Motor neuron (in vitro differentiated cells): ENCODE measurements around the gene HK2. TPM values are rescaled to one million over a fixed set of nuclear protein-coding genes. Genes with fewer than 3 reads are reported as not detected.
A peak's percentile ranks its signal among the peaks of the same experiment; 100 is the strongest.
"Not testable (repeated sequence)": the region's sequence is repeated elsewhere in the genome, so short reads cannot be mapped to it uniquely, and the experiment has no call there.

Experiments used
- ATAC-seq, 8 experiments: fragments of 200-7000 bp; cut with Tn5 transposase; replicated peaks in 6 of 8; 2 replicates each; pipeline ENCODE4 v1.8.0; 2021; ENCODE audit warnings: mild to moderate bottlenecking in 8 of 8, moderate library complexity in 8 of 8
- H3K27ac ChIP-seq, 2 donors: fragments of 250-450 bp; sonication (Bioruptor Pico); 2 replicates each; pipeline ENCODE4 v1.9.0; 2021; ENCODE audit warnings: antibody characterized with exemption in 2 of 2, mild to moderate bottlenecking in 2 of 2, moderate library complexity in 1 of 2
- H3K4me1 ChIP-seq, 2 donors: fragments of 250-450 bp; sonication (Bioruptor Pico); replicated peaks in 1 of 2; 2 replicates each; pipeline ENCODE4 v1.6.1; 2021; ENCODE audit warnings: antibody characterized with exemption in 2 of 2, mild to moderate bottlenecking in 2 of 2, moderate library complexity in 1 of 2
- H3K4me3 ChIP-seq, 5 donors: fragments of 250-450 bp; sonication (Bioruptor Pico); 2 replicates each; pipeline ENCODE4 v1.9.0; 2021; ENCODE audit warnings: antibody characterized with exemption in 5 of 5, mild to moderate bottlenecking in 5 of 5, moderate library complexity in 4 of 5
- WGBS, 10 experiments: fragments of 450-650 bp; shearing (Covaris generic); methylation state at CpG; one replicate each; pipeline ENCODE4 v1.0.0; 2022; 5-methylcytosine and 5-hydroxymethylcytosine counted together
- in situ Hi-C, 9 experiments: fragments of 400-800 bp; cut with MboI; loops; one replicate each; pipeline ENCODE4 v1.15.0; 2021; ENCODE audit warnings: low sequenced_read_pairs in 9 of 9, low pct_unique_long_range_greater_than_20kb in 2 of 9; ENCODE audit not compliant: unreplicated experiment in 9 of 9
- total RNA-seq, 8 experiments: library from RNA; unstranded; fragments of 300-600 nt; gene quantifications; 2 replicates each; pipeline versions ENCODE4 v1.2.3 to v1.2.4, GENCODE V29; 2022

HK2 gene
- total RNA-seq, 8 experiments from 2014 or later = 8.0 to 47.6 (median 21.0) TPM

GRCh38 chr2:74896232-74896631, 62.3 kb downstream of the HK2 start:
- Histone ChIP-seq H3K27ac (no peak overlapping the region), H3K4me1 (no peaks in the 10 kb centered on the region), H3K4me3 (no peak overlapping the region)
- in situ Hi-C loops = loop anchor here in 2 of 9 experiments (25.0 kb wide), 1 partner anchor 184 kb away; no protein-coding TSS in a partner anchor
- no peak for ATAC-seq

- not testable (repeated sequence) for H3K27ac ChIP-seq, H3K4me3 ChIP-seq, H3K4me1 ChIP-seq, ATAC-seq
- in situ Hi-C loops = loop anchor here in 3 of 9 experiments (25.0 kb wide), 1 partner anchor 712 kb away; no protein-coding TSS in a partner anchor
- 67 to 75% (median 69%) methylated on average over 2 of the region's 2 CpGs; no CpG with 5 or more reads in 5 of the 10 experiments for WGBS, 10 experiments
Observed at GRCh38 chr2:74900225-74900624, 66.3 kb downstream of the HK2 start.

- peak in 7 of 8 experiments; percentile 53 to 96 (median 74) for ATAC-seq
- WGBS, 10 experiments = 0 to 86% (median 68%) methylated on average over 1 to 3 of the region's 3 CpGs; no CpG with 5 or more reads in 2 of the 10 experiments
- H3K4me3 ChIP-seq = no peak overlapping the region
- H3K4me1 ChIP-seq = no peaks in the 10 kb centered on the region
- in situ Hi-C loops = loop anchor here in 3 of 9 experiments (25.0 kb wide), 1 partner anchor 710 kb away; no protein-coding TSS in a partner anchor
- no peak overlapping the region for H3K27ac ChIP-seq
Observed at GRCh38 chr2:74902281-74902860, 68.4 kb downstream of the HK2 start.

GRCh38 chr2:74906395-74906794, 72.5 kb downstream of the HK2 start:
- H3K4me3 ChIP-seq = no peak overlapping the region
- no peaks in the 10 kb centered on the region for H3K4me1 ChIP-seq
- H3K27ac ChIP-seq = no peak overlapping the region
- ATAC-seq = no peak
- 0 to 100% (median 84%) methylated on average over 1 to 5 of the region's 5 CpGs; no CpG with 5 or more reads in 3 of the 10 experiments for WGBS, 10 experiments
- in situ Hi-C loops = loop anchor here in 3 of 9 experiments (25.0 kb wide), 1 partner anchor 706 kb away; no protein-coding TSS in a partner anchor

- ATAC-seq, H3K27ac ChIP-seq, H3K4me3 ChIP-seq, H3K4me1 ChIP-seq: not testable (repeated sequence)
- in situ Hi-C loops = loop anchor here in 3 of 9 experiments (25.0 kb wide), 1 partner anchor 705 kb away; no protein-coding TSS in a partner anchor
- WGBS, 10 experiments = 71 to 100% (median 92%) methylated on average over 1 to 5 of the region's 5 CpGs; no CpG with 5 or more reads in 1 of the 10 experiments
Observed at GRCh38 chr2:74907560-74907959, 73.6 kb downstream of the HK2 start.

GRCh38 chr2:74908748-74909444, 75.0 kb downstream of the HK2 start:
- H3K27ac ChIP-seq = no peak overlapping the region
- WGBS, 10 experiments = 33 to 90% (median 63%) methylated on average over 1 to 27 of the region's 31 CpGs
- in situ Hi-C loops = loop anchor here in 3 of 9 experiments (25.0 kb wide), 1 partner anchor 703 kb away; no protein-coding TSS in a partner anchor
- H3K4me3 ChIP-seq = no peak overlapping the region
- ATAC-seq = peak in 7 of 8 experiments; percentile 28 to 91 (median 48)
- H3K4me1 ChIP-seq = no peaks in the 10 kb centered on the region

GRCh38 chr2:74910245-74910644, 76.3 kb downstream of the HK2 start:
- Histone ChIP-seq H3K4me1 (no peaks in the 10 kb centered on the region), H3K27ac (no peak overlapping the region), H3K4me3 (no peak overlapping the region)
- no peak for ATAC-seq
- in situ Hi-C loops = loop anchor here in 3 of 9 experiments (25.0 kb wide), 1 partner anchor 702 kb away; no protein-coding TSS in a partner anchor
- 80 to 100% (median 86%) methylated on average over 1 of the region's 1 CpG; no CpG with 5 or more reads in 3 of the 10 experiments for WGBS, 10 experiments

GRCh38 chr2:74911061-74911460, 77.1 kb downstream of the HK2 start:
- no peaks in the 10 kb centered on the region for H3K4me1 ChIP-seq
- H3K27ac ChIP-seq = no peak overlapping the region
- H3K4me3 ChIP-seq = no peak overlapping the region
- in situ Hi-C loops = loop anchor here in 3 of 9 experiments (25.0 kb wide), 1 partner anchor 701 kb away; no protein-coding TSS in a partner anchor
- ATAC-seq = no peak
- 13 to 100% (median 75%) methylated on average over 1 to 4 of the region's 4 CpGs; no CpG with 5 or more reads in 2 of the 10 experiments for WGBS, 10 experiments

- H3K27ac ChIP-seq = no peak overlapping the region
- 0 to 100% (median 81%) methylated on average over 1 to 3 of the region's 4 CpGs; no CpG with 5 or more reads in 4 of the 10 experiments for WGBS, 10 experiments
- in situ Hi-C loops = loop anchor here in 3 of 9 experiments (25.0 kb wide), 1 partner anchor 697 kb away; no protein-coding TSS in a partner anchor
- no peaks in the 10 kb centered on the region for H3K4me1 ChIP-seq
- H3K4me3 ChIP-seq = no peak overlapping the region
- peak in 2 of 8 experiments; percentile 9 to 14 for ATAC-seq
Observed at GRCh38 chr2:74915743-74916142, 81.8 kb downstream of the HK2 start.

- Histone ChIP-seq H3K27ac (no peak overlapping the region), H3K4me1 (no peaks in the 10 kb centered on the region), H3K4me3 (no peak overlapping the region)
- 20 to 100% (median 64%) methylated on average over 1 to 2 of the region's 2 CpGs; no CpG with 5 or more reads in 5 of the 10 experiments for WGBS, 10 experiments
- ATAC-seq = no peak
- in situ Hi-C loops = loop anchor here in 3 of 9 experiments (25.0 kb wide), 1 partner anchor 696 kb away; no protein-coding TSS in a partner anchor
Observed at GRCh38 chr2:74916394-74916793, 82.5 kb downstream of the HK2 start.

GRCh38 chr2:74917702-74918619, 84.0 kb downstream of the HK2 start:
- peak in 3 of 8 experiments; percentile 67 to 89 (median 82) for ATAC-seq
- WGBS, 10 experiments = 28 to 88% (median 81%) methylated on average over 1 to 18 of the region's 20 CpGs
- in situ Hi-C loops = loop anchor here in 3 of 9 experiments (25.0 kb wide), 1 partner anchor 694 kb away; no protein-coding TSS in a partner anchor
- no peak overlapping the region for H3K4me3 ChIP-seq
- no peaks in the 10 kb centered on the region for H3K4me1 ChIP-seq
- H3K27ac ChIP-seq = no peak overlapping the region

- H3K4me1 ChIP-seq = no peaks in the 10 kb centered on the region
- WGBS, 10 experiments = 0 to 55% (median 19%) methylated on average over 2 to 27 of the region's 34 CpGs; no CpG with 5 or more reads in 4 of the 10 experiments
- peak; percentile 31 to 92 (median 76) for ATAC-seq
- H3K4me3 ChIP-seq = peak overlapping the region; percentile 4 to 24 (median 18)
- no peak overlapping the region for H3K27ac ChIP-seq
- in situ Hi-C loops = loop anchor here in 3 of 9 experiments (25.0 kb wide), 1 partner anchor 692 kb away; no protein-coding TSS in a partner anchor
Observed at GRCh38 chr2:74919827-74920226, 85.9 kb downstream of the HK2 start.
